Stomach (tissue), 9 donors: Measurements from ENCODE around the gene MYF5. TPM values are rescaled to one million over a fixed set of nuclear protein-coding genes. Genes with fewer than 3 reads are reported as not detected.

Experiments used
- DNase-seq, 2 donors: peaks; one replicate each; pipeline versions ENCODE4 v3.0.0 to v3.0.0-alpha.2; 2013 to 2019
- H3K27ac ChIP-seq, 5 donors: fragments of 200-600 bp in 4 of 5; sonication (generic) in 4 of 5; one replicate each; pipeline ENCODE4 v1.5.1; 2013 to 2019; ENCODE audit warnings: mild to moderate bottlenecking in 1 of 5, moderate library complexity in 1 of 5
- H3K27me3 ChIP-seq, 3 donors: fragments of 200-600 bp; sonication (generic); one replicate each; pipeline ENCODE4 v1.5.1; 2017 to 2019; ENCODE audit warnings: mixed run types in 1 of 3
- H3K36me3 ChIP-seq, 4 donors: fragments of 200-600 bp; sonication (generic); 1 replicate in 3 of 4; 2 replicates in 1 of 4; pipeline ENCODE4 v1.5.1; 2016 to 2019
- H3K4me1 ChIP-seq, 4 donors: fragments of 200-600 bp; sonication (generic); one replicate each; pipeline ENCODE4 v1.5.1; 2016 to 2019
- H3K4me3 ChIP-seq, 4 donors: fragments of 200-600 bp; sonication (generic) in 3 of 4; one replicate each; pipeline ENCODE4 v1.5.1; 2016 to 2019; ENCODE audit warnings: mild to moderate bottlenecking in 1 of 4
- H3K9me3 ChIP-seq, 4 donors: fragments of 200-600 bp; sonication (generic); one replicate each; pipeline ENCODE4 v1.5.1; 2016 to 2019
- EP300 ChIP-seq: sonication (generic); formaldehyde crosslinking; IDR thresholded peaks from one replicate; pipeline ENCODE4 v1.6.1; 2017; ENCODE audit warnings: antibody characterized with exemption
- POLR2A ChIP-seq, 4 donors: fragments of 450-650 bp; IDR thresholded peaks; one replicate each; pipeline ENCODE4 v1.6.1; 2016; ENCODE audit warnings: antibody characterized with exemption in 4 of 4, control low read depth in 2 of 4, mild to moderate bottlenecking in 1 of 4, moderate library complexity in 1 of 4
- POLR2AphosphoS5 ChIP-seq, 3 donors: sonication (generic); formaldehyde crosslinking; IDR thresholded peaks; one replicate each; pipeline ENCODE4 v1.6.1; 2016; ENCODE audit warnings: antibody characterized with exemption in 3 of 3
- WGBS, 5 donors: extraction: QIAGEN DNeasy Blood & Tissue Kit in 3 of 5; methylation state at CpG; one replicate each; pipeline versions ENCODE4 v1.1.5 to v1.1.7; 2013 to 2018; 5-methylcytosine and 5-hydroxymethylcytosine counted together
- intact Hi-C: fragments of 100-400 bp; cut with DNase I; formaldehyde crosslinking; loops from one replicate; pipeline ENCODE4 v1.15.1; 2023; ENCODE audit warnings: low total_unique reads
- polyA plus RNA-seq, 3 donors: library from polyadenylated mRNA; stranded (reverse); fragments of 200-250 nt; gene quantifications; one replicate each; pipeline ENCODE4 v1.2.3, GENCODE V29; 2013
- total RNA-seq, 5 donors: library from RNA; depleted of rRNA; stranded (reverse); fragments of >200 nt; gene quantifications; one replicate each; pipeline versions ENCODE4 v1.1.0 to v1.2.3, GENCODE V29; 2014 to 2016
- TF ChIP-seq, protein P1 (sequence below), 7 experiments: fragments of 450-650 bp in 4 of 7; fragments of 200-600 bp in 3 of 7; sonication (generic) in 3 of 7; IDR thresholded peaks; one replicate each; pipeline ENCODE4 v1.5.1; 2016 to 2019; ENCODE audit warnings: antibody characterized with exemption in 7 of 7, control low read depth in 2 of 7, mild to moderate bottlenecking in 1 of 7
- donor health status: healthy with polysubstance abuse.
- donor health status: Bipolar disorder and iron deficiency.
- donor health status: healthy.

The MYF5 gene
- total and polyA plus RNA-seq, 8 donors, result not detected

DNA sequence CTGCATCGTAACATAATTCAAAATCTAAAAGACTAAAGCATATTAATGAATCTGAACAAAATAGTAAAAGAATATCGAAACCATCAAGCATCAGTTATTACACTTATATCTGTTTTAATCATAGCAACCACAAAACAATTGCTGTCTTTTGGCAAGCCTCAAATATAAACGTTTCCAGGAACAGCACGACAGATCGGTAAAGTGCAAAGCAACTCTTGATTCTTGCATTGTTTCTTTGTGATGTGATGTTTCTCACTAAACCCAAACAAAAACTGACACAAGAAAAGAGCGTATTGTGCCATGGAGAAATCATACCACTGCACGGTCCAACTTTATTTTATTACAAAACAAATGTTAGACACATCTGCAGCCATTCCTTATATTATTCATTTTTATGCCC lies 18.5 kb upstream of the MYF5 start:
- Histone ChIP-seq H3K4me1 (peaks cover 0 to 7% (median 3%) of the 10 kb centered on the region in 4 donors), H3K36me3 (no peaks in the 10 kb centered on the region), H3K27me3 (no peaks in the 10 kb centered on the region), H3K9me3 (no peaks in the 10 kb centered on the region), H3K4me3 (no peak overlapping the region), H3K27ac (no peak overlapping the region)
- DNase-seq, result no peak
- WGBS, 5 donors, result 77 to 85% (median 80%) methylated on average over 7 of the region's 7 CpGs
- intact Hi-C loops, result no loop called here
- TF ChIP-seq, protein P1, sequence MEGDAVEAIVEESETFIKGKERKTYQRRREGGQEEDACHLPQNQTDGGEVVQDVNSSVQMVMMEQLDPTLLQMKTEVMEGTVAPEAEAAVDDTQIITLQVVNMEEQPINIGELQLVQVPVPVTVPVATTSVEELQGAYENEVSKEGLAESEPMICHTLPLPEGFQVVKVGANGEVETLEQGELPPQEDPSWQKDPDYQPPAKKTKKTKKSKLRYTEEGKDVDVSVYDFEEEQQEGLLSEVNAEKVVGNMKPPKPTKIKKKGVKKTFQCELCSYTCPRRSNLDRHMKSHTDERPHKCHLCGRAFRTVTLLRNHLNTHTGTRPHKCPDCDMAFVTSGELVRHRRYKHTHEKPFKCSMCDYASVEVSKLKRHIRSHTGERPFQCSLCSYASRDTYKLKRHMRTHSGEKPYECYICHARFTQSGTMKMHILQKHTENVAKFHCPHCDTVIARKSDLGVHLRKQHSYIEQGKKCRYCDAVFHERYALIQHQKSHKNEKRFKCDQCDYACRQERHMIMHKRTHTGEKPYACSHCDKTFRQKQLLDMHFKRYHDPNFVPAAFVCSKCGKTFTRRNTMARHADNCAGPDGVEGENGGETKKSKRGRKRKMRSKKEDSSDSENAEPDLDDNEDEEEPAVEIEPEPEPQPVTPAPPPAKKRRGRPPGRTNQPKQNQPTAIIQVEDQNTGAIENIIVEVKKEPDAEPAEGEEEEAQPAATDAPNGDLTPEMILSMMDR (IDR thresholded peaks at IDR 0.05), result no peak
- no peak for TF ChIP-seq EP300
- TF ChIP-seq POLR2A (IDR thresholded peaks at IDR 0.05), result no peak

DNA sequence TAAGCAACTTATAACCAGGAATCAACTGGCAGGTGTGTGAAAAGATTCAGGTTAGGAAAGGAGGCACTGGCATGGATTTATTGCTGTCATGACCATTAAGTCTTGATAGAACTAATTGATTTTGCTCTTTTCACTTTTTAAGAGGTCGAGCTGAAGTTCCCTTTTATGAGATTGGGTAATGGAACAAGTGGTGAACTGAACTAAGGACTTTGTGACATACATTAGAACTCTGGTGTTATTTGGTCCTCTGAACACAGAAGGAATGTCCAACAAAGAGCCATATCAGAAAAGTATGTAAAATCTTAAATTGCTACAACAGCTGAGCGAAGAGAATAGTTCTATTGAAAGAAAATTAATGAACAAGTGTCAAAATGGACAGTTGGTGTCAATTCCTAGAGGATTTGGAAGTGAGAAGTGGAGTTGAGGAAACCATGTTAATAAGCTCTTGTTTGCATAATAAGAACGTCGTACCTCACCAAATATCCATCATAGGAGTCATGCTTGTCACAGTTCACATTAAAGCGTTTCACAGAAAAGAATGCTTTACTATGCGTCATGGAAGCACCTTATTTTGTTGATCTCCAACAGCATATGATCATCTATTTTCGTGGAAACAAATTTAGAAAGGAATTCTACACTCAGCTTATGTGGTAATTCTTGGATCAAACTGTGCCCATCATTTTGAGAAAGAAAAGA lies 17.7 kb upstream of the MYF5 start:
- Histone ChIP-seq H3K36me3 (no peaks in the 10 kb centered on the region), H3K27ac (no peak overlapping the region), H3K9me3 (no peaks in the 10 kb centered on the region), H3K4me1 (peaks cover 0 to 9% (median 3%) of the 10 kb centered on the region in 4 donors), H3K27me3 (no peaks in the 10 kb centered on the region), H3K4me3 (no peak overlapping the region)
- TF ChIP-seq POLR2AphosphoS5 (IDR thresholded peaks at IDR 0.05) (no peak), EP300 (no peak), POLR2A (IDR thresholded peaks at IDR 0.05) (no peak)
- TF ChIP-seq, protein P1 (IDR thresholded peaks at IDR 0.05), result no peak
- intact Hi-C loops, result no loop called here
- no peak for DNase-seq
- 74 to 85% (median 79%) methylated on average over 7 of the region's 7 CpGs for WGBS, 5 donors

- H3K36me3 ChIP-seq, result no peaks in the 10 kb centered on the region
- intact Hi-C loops, result no loop called here
- H3K4me1 ChIP-seq, result peaks cover 0 to 9% (median 3%) of the 10 kb centered on the region in 4 donors
- H3K27me3 ChIP-seq, result no peaks in the 10 kb centered on the region
- WGBS, 5 donors, result 65 to 84% (median 77%) methylated on average over 2 of the region's 2 CpGs
- no peak overlapping the region for H3K27ac ChIP-seq
- no peaks in the 10 kb centered on the region for H3K9me3 ChIP-seq
- DNase-seq, result no peak
- TF ChIP-seq POLR2A (IDR thresholded peaks at IDR 0.05) (no peak), POLR2AphosphoS5 (IDR thresholded peaks at IDR 0.05) (no peak), EP300 (no peak)
- TF ChIP-seq, protein P1 (IDR thresholded peaks at IDR 0.05), result no peak
- no peak overlapping the region for H3K4me3 ChIP-seq
Measured at GRCh38 chr12:80700327-80700726, 16.4 kb upstream of the MYF5 start.

- Histone ChIP-seq H3K36me3 (no peaks in the 10 kb centered on the region), H3K27ac (no peak overlapping the region), H3K9me3 (no peaks in the 10 kb centered on the region), H3K27me3 (no peaks in the 10 kb centered on the region), H3K4me1 (peaks cover 0 to 9% (median 3%) of the 10 kb centered on the region in 4 donors), H3K4me3 (no peak overlapping the region)
- DNase-seq, result no peak
- 59 to 74% (median 68%) methylated on average over 2 of the region's 2 CpGs for WGBS, 5 donors
- intact Hi-C loops, result no loop called here
- TF ChIP-seq, protein P1 (IDR thresholded peaks at IDR 0.05), result no peak
- TF ChIP-seq POLR2AphosphoS5 (IDR thresholded peaks at IDR 0.05) (no peak), EP300 (no peak), POLR2A (IDR thresholded peaks at IDR 0.05) (no peak)
Measured at GRCh38 chr12:80701388-80701787, 15.3 kb upstream of the MYF5 start.
